IMR-90 (cell line): ENCODE data around the gene ZNF565. TPM values are rescaled to one million over a fixed set of nuclear protein-coding genes. Genes with fewer than 3 reads are reported as not detected.

ENCODE experiments used
- ATAC-seq: fragments of 200-7000 bp; cut with Tn5 transposase; 2 replicates; pipeline ENCODE4 v1.9.1; 2020; ENCODE audit warnings: low read depth, mild to moderate bottlenecking, moderate library complexity
- BruUV-seq: library from RNA; stranded (reverse); fragments of 400-500 nt; replicated peaks from 2 replicates; lab custom pipeline; 2021; lab: Mats Ljungman, UMichigan
- CTCF ChIA-PET: fragments of 300-600 bp; formaldehyde crosslinking; extraction: SDS; loops from one replicate; lab custom pipeline; 2021; ENCODE audit warnings: antibody characterized with exemption; lab: Yijun Ruan, JAX
- POLR2A ChIA-PET: fragments of 300-600 bp; sonication (Branson Sonifier 250); formaldehyde crosslinking; loops from one replicate; lab custom pipeline; 2022; ENCODE audit warnings: antibody characterized with exemption; ENCODE audit not compliant: unreplicated experiment; lab: Charles Lee
- DNase-seq: peaks from one replicate; pipeline ENCODE4 v3.0.0; 2013
- H2AFZ ChIP-seq: replicated peaks from 2 replicates; pipeline ENCODE3; 2013; ENCODE audit warnings: low read length, mild to moderate bottlenecking; ENCODE audit not compliant: poor library complexity
- H2AK5ac ChIP-seq: 2 replicates; pipeline ENCODE4 v1.6.1; 2013; ENCODE audit warnings: low read depth, low read length, inconsistent platforms
- H2AK9ac ChIP-seq: replicated peaks from 2 replicates; pipeline ENCODE3; 2013; ENCODE audit warnings: mild to moderate bottlenecking, low read depth, low read length, moderate library complexity; ENCODE audit not compliant: poor library complexity
- H2BK120ac ChIP-seq: 2 replicates; pipeline ENCODE4 v1.6.1; 2013; ENCODE audit warnings: low read depth, low read length, inconsistent platforms
- H2BK15ac ChIP-seq: 3 replicates; pipeline ENCODE4 v1.6.1; 2013; ENCODE audit warnings: low read depth, low read length, inconsistent platforms
- H2BK20ac ChIP-seq: 2 replicates; pipeline ENCODE4 v1.6.1; 2013; ENCODE audit warnings: low read depth, mild to moderate bottlenecking, inconsistent platforms, low read length, moderate library complexity
- H2BK5ac ChIP-seq: 2 replicates; pipeline ENCODE4 v1.6.1; 2013; ENCODE audit warnings: mild to moderate bottlenecking, low read depth, low read length, inconsistent platforms; ENCODE audit not compliant: poor library complexity, severe bottlenecking
- H3K14ac ChIP-seq: replicated peaks from 2 replicates; pipeline ENCODE4 v1.6.1; 2013; ENCODE audit warnings: low read depth, low read length, inconsistent platforms
- H3K18ac ChIP-seq: 2 replicates; pipeline ENCODE4 v1.6.1; 2013; ENCODE audit warnings: low read depth, low read length, control low read depth
- H3K23ac ChIP-seq: 2 replicates; pipeline ENCODE4 v1.6.1; 2013; ENCODE audit warnings: low read depth, low read length, inconsistent platforms
- H3K27ac ChIP-seq: 2 replicates; pipeline ENCODE4 v1.5.1; 2013; ENCODE audit warnings: mild to moderate bottlenecking, control low read depth, low read length; ENCODE audit not compliant: insufficient read depth
- H3K27me3 ChIP-seq: 2 replicates; pipeline ENCODE4 v1.6.1; 2013; ENCODE audit warnings: low read length; ENCODE audit not compliant: control insufficient read depth, insufficient read depth
- H3K36me3 ChIP-seq: 2 replicates; pipeline ENCODE4 v1.6.1; 2013; ENCODE audit warnings: low read length, mixed read lengths; ENCODE audit not compliant: control insufficient read depth, insufficient read depth
- H3K4ac ChIP-seq: 2 replicates; pipeline ENCODE4 v1.6.1; 2013; ENCODE audit warnings: low read depth, low read length, inconsistent platforms
- H3K4me1 ChIP-seq: 2 replicates; pipeline ENCODE4 v1.6.1; 2013; ENCODE audit warnings: low read length, mixed read lengths; ENCODE audit not compliant: control insufficient read depth, insufficient read depth
- H3K4me2 ChIP-seq: 2 replicates; pipeline ENCODE4 v1.6.1; 2013; ENCODE audit warnings: low read depth, mild to moderate bottlenecking, control low read depth, low read length, moderate library complexity
- H3K4me3 ChIP-seq: 2 replicates; pipeline ENCODE4 v1.5.1; 2013; ENCODE audit warnings: low read depth, mild to moderate bottlenecking, control low read depth, low read length, moderate library complexity; ENCODE audit not compliant: insufficient read depth
- H3K56ac ChIP-seq: 2 replicates; pipeline ENCODE4 v1.6.1; 2013; ENCODE audit warnings: low read length, inconsistent platforms; ENCODE audit not compliant: insufficient read depth; ENCODE audit errors: extremely low read depth
- H3K79me1 ChIP-seq, 2 experiments: 2 replicates each; pipeline ENCODE4 v1.6.1; 2013; ENCODE audit warnings: low read length in 2 of 2, inconsistent platforms in 1 of 2, low read depth in 1 of 2
- H3K9ac ChIP-seq: 2 replicates; pipeline ENCODE4 v1.6.1; 2013; ENCODE audit warnings: low read depth, low read length, control low read depth
- H3K9me1 ChIP-seq: 2 replicates; pipeline ENCODE4 v1.6.1; 2013; ENCODE audit warnings: low read length, inconsistent platforms; ENCODE audit not compliant: insufficient read depth
- H3K9me3 ChIP-seq: 2 replicates; pipeline ENCODE4 v1.6.1; 2013; ENCODE audit warnings: low read length; ENCODE audit not compliant: control insufficient read depth, insufficient read depth
- H4K20me1 ChIP-seq: 2 replicates; pipeline ENCODE4 v1.6.1; 2013; ENCODE audit warnings: low read length, inconsistent platforms; ENCODE audit not compliant: insufficient read depth
- H4K5ac ChIP-seq: 2 replicates; pipeline ENCODE4 v1.6.1; 2013; ENCODE audit warnings: mild to moderate bottlenecking, low read depth, low read length, control low read depth
- H4K8ac ChIP-seq, 2 experiments: 2 replicates each; pipeline ENCODE4 v1.6.1; 2013; ENCODE audit warnings: low read depth in 2 of 2, low read length in 2 of 2, control low read depth in 1 of 2, inconsistent platforms in 1 of 2
- H4K91ac ChIP-seq: 2 replicates; pipeline ENCODE4 v1.6.1; 2013; ENCODE audit warnings: low read depth, low read length, inconsistent platforms; ENCODE audit not compliant: insufficient read depth
- BHLHE40 ChIP-seq: fragments of 150-350 bp; IDR thresholded peaks from 2 replicates; pipeline ENCODE4 v1.6.1; 2016; ENCODE audit warnings: mild to moderate bottlenecking, low read depth, low read length
- CEBPB ChIP-seq: IDR thresholded peaks from 2 replicates; pipeline ENCODE4 v1.6.1; 2012; ENCODE audit warnings: low read depth, low read length, improper control_type of control experiment
- MAFK ChIP-seq: IDR thresholded peaks from 2 replicates; pipeline ENCODE4 v1.6.1; 2012; ENCODE audit warnings: low read depth, low read length, improper control_type of control experiment
- RCOR1 ChIP-seq: IDR thresholded peaks from 2 replicates; pipeline ENCODE4 v1.6.1; 2012; ENCODE audit warnings: mild to moderate bottlenecking, low read length, improper control_type of control experiment; ENCODE audit not compliant: insufficient replicate concordance
- RFX5 ChIP-seq: IDR thresholded peaks from 2 replicates; pipeline ENCODE4 v1.8.0; 2012; ENCODE audit warnings: low read depth, mild to moderate bottlenecking, low read length, moderate library complexity
- WGBS, 2 experiments: methylation state at CpG; one replicate each; pipeline versions ENCODE4 v1.1.5 to v1.1.7; 2013; ENCODE audit warnings: missing lambda C conversion rate in 2 of 2; ENCODE audit not compliant: insufficient read length in 1 of 2; ENCODE audit errors: extremely low coverage in 2 of 2; 5-methylcytosine and 5-hydroxymethylcytosine counted together
- dilution Hi-C: fragments of 300-500 bp; cut with HindIII; formaldehyde crosslinking; loops from one replicate; pipeline ENCODE4 v1.14.3; 2018; ENCODE audit warnings: low sequenced_read_pairs; ENCODE audit not compliant: unreplicated experiment
- in situ Hi-C: fragments of 300-500 bp; cut with MboI; formaldehyde crosslinking; loops from 3 replicates; pipeline ENCODE4 v1.14.3; 2019; ENCODE audit warnings: low sequenced_read_pairs, inconsistent platforms, mixed read lengths
- intact Hi-C: fragments of 100-400 bp; cut with micrococcal nuclease; formaldehyde crosslinking; loops from 2 replicates; pipeline ENCODE4 v1.10.0; 2022
- polyA plus RNA-seq, 3 experiments: library from polyadenylated mRNA; depleted of rRNA; stranded (reverse); fragments of >200 nt; gene quantifications; 2 replicates each; pipeline ENCODE4 v1.2.3, GENCODE V29; 2012; ENCODE audit warnings: low replicate concordance in 1 of 3
- total RNA-seq: library from RNA; depleted of rRNA; stranded (reverse); fragments of >200 nt; gene quantifications from 2 replicates; pipeline ENCODE4 v1.2.3, GENCODE V29; 2012
- TF ChIP-seq, protein P1 (sequence below): fragments of 150-350 bp; IDR thresholded peaks from 2 replicates; pipeline ENCODE4 v1.6.1; 2017; ENCODE audit warnings: mild to moderate bottlenecking, antibody characterized with exemption, low read length, low read depth

The ZNF565 gene
- total and polyA plus RNA-seq, 2 of the 4 experiments (the other 2 are of a cell fraction): 2.3 to 7.5 TPM

DNA sequence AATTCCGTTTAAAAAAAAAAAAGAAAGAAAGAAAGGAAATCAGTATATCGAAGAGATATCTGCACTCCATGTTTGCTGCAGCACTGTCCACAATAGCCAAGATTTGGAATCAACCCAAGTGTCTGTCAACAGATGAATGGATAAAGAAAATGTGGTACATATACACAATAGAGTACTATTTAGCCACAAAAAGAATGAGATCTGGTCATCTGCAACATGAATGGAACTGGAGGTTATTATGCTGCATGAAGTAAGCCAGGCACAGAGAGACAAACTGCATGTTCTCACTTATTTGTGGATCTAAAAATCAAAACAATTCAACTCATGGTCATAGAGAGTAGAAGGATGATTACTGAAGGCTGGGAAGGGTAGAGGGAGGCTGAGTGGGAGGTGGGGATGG is 16.3 kb downstream of the ZNF565 start:
- ATAC-seq (no peak), DNase-seq (no peak)
- Histone ChIP-seq H3K27ac (no peak overlapping the region), H2BK120ac (no peak overlapping the region), H2AFZ (no peak overlapping the region), H2BK15ac (no peak overlapping the region), H4K91ac (no peak overlapping the region), H2BK5ac (no peak overlapping the region), H3K14ac (no peak overlapping the region), H3K4me1 (no peaks in the 10 kb centered on the region), H2AK9ac (no peak overlapping the region), H3K4me2 (no peak overlapping the region), H3K4ac (no peak overlapping the region), H3K9me1 (no peaks in the 10 kb centered on the region), H3K79me1 (peaks cover 0 to 5% of the 10 kb centered on the region in 2 experiments; a peak in 2 of 4 replicates), H3K9ac (no peak overlapping the region), H3K56ac (no peak overlapping the region), H4K20me1 (no peaks in the 10 kb centered on the region), H3K18ac (no peak overlapping the region), H3K36me3 (peaks cover 16% of the 10 kb centered on the region), H4K5ac (no peak overlapping the region), H3K23ac (no peak overlapping the region), H2BK20ac (no peak overlapping the region), H3K4me3 (no peak overlapping the region), H3K27me3 (no peaks in the 10 kb centered on the region), H2AK5ac (no peak overlapping the region), H3K9me3 (no peaks in the 10 kb centered on the region), H4K8ac (no peak overlapping the region)
- in situ Hi-C loops: loop anchor here (25.0 kb wide), 1 partner anchor 289 kb away; the partner anchor contains the start of gene ZNF566
- no CpG with 5 or more reads among the region's 2 CpGs for WGBS, 2 experiments
- CTCF ChIA-PET: no interaction called here
- no TSS peak for BruUV-seq
- POLR2A ChIA-PET: no interaction called here
- no peak for TF ChIP-seq RFX5
- TF ChIP-seq CEBPB: no peak
- TF ChIP-seq, protein P1, sequence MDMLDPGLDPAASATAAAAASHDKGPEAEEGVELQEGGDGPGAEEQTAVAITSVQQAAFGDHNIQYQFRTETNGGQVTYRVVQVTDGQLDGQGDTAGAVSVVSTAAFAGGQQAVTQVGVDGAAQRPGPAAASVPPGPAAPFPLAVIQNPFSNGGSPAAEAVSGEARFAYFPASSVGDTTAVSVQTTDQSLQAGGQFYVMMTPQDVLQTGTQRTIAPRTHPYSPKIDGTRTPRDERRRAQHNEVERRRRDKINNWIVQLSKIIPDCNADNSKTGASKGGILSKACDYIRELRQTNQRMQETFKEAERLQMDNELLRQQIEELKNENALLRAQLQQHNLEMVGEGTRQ: no peak
- TF ChIP-seq RCOR1: no peak
- TF ChIP-seq MAFK: no peak
- no peak for TF ChIP-seq BHLHE40
- dilution Hi-C loops: no loop called here
- intact Hi-C loops: no loop called here
